GM23338 (cell line): ENCODE data around the gene OST4. TPM values are rescaled to one million over a fixed set of nuclear protein-coding genes. Genes with fewer than 3 reads are reported as not detected.

Experiments
- ATAC-seq: fragments of 200-7000 bp; cut with Tn5 transposase; 3 replicates; pipeline ENCODE4 v1.9.1; 2020
- DNase-seq: peaks from one replicate; pipeline ENCODE4 v3.0.0-alpha.2; 2015; ENCODE audit warnings: low spot score
- H2AFZ ChIP-seq: fragments of 200-600 bp; sonication (generic); 2 replicates; pipeline ENCODE4 v1.8.0; 2016; ENCODE audit warnings: antibody characterized with exemption, mild to moderate bottlenecking, moderate library complexity
- H3F3A ChIP-seq: fragments of 200-600 bp; sonication (generic); replicated peaks from 2 replicates; pipeline ENCODE4 v1.8.0; 2017; ENCODE audit warnings: antibody characterized with exemption, mixed run types, low read depth
- H3K27ac ChIP-seq: fragments of 200-600 bp; sonication (generic); 2 replicates; pipeline ENCODE4 v1.6.1; 2016; ENCODE audit warnings: low read depth
- H3K27me3 ChIP-seq: fragments of 200-600 bp; sonication (generic); 2 replicates; pipeline ENCODE4 v1.8.0; 2016; ENCODE audit warnings: mild to moderate bottlenecking, mixed run types, moderate library complexity; ENCODE audit not compliant: insufficient read depth
- H3K36me3 ChIP-seq: fragments of 200-600 bp; sonication (generic); 2 replicates; pipeline ENCODE4 v1.8.0; 2016; ENCODE audit warnings: mild to moderate bottlenecking; ENCODE audit not compliant: insufficient read depth
- H3K4me1 ChIP-seq: fragments of 200-600 bp; sonication (generic); 2 replicates; pipeline ENCODE4 v1.8.0; 2016; ENCODE audit warnings: mild to moderate bottlenecking, moderate library complexity; ENCODE audit not compliant: insufficient read depth
- H3K4me2 ChIP-seq: fragments of 200-600 bp; sonication (generic); 2 replicates; pipeline ENCODE4 v1.7.1; 2017; ENCODE audit warnings: mixed run types
- H3K4me3 ChIP-seq: fragments of 200-600 bp; sonication (generic); 2 replicates; pipeline ENCODE4 v1.6.1; 2016; ENCODE audit warnings: mixed run types
- H3K79me2 ChIP-seq: fragments of 200-600 bp; sonication (generic); replicated peaks from 2 replicates; pipeline ENCODE4 v1.8.0; 2017; ENCODE audit warnings: mild to moderate bottlenecking; ENCODE audit not compliant: insufficient read depth
- H3K9me2 ChIP-seq: fragments of 200-600 bp; sonication (generic); 2 replicates; pipeline ENCODE4 v1.8.0; 2017; ENCODE audit not compliant: insufficient read depth
- H4K20me1 ChIP-seq: fragments of 200-600 bp; sonication (generic); replicated peaks from 2 replicates; pipeline ENCODE4 v1.8.0; 2017; ENCODE audit warnings: mild to moderate bottlenecking; ENCODE audit not compliant: insufficient read depth
- H3K27ac Mint-ChIP-seq: 2 replicates; pipeline ENCODE4 v1.8.0; 2020; ENCODE audit warnings: inconsistent platforms, mild to moderate bottlenecking, moderate library complexity, mixed read lengths
- H3K27me3 Mint-ChIP-seq: 3 replicates; pipeline ENCODE4 v1.8.0; 2022; ENCODE audit warnings: low read depth, mild to moderate bottlenecking, moderate library complexity, mixed read lengths, inconsistent platforms; ENCODE audit not compliant: insufficient read depth, poor library complexity
- H3K36me3 Mint-ChIP-seq: 3 replicates; pipeline ENCODE4 v1.8.0; 2021; ENCODE audit warnings: low read depth, mild to moderate bottlenecking, inconsistent platforms, moderate library complexity, mixed read lengths
- H3K4me1 Mint-ChIP-seq: 3 replicates; pipeline ENCODE4 v1.8.0; 2020; ENCODE audit warnings: mild to moderate bottlenecking, inconsistent platforms, mixed read lengths
- H3K4me3 Mint-ChIP-seq: 3 replicates; pipeline ENCODE4 v1.8.0; 2021; ENCODE audit warnings: moderate library complexity, mild to moderate bottlenecking, inconsistent platforms, mixed read lengths
- H3K9me3 Mint-ChIP-seq: 3 replicates; pipeline ENCODE4 v1.8.0; 2020; ENCODE audit warnings: moderate library complexity, mild to moderate bottlenecking, inconsistent platforms, mixed read lengths
- CREB1 ChIP-seq: fragments of 250-450 bp; sonication (Bioruptor Pico); IDR thresholded peaks from 2 replicates; pipeline ENCODE4 v1.5.0; 2020; ENCODE audit warnings: low read depth, mild to moderate bottlenecking, moderate library complexity
- CTCF ChIP-seq, 2 experiments: fragments of 200-600 bp in 1 of 2; sonication (generic) in 1 of 2; conservative IDR thresholded peaks; 2 replicates each; pipeline versions ENCODE4 v1.5.1 to v1.6.1; 2016 to 2017; ENCODE audit warnings: antibody characterized with exemption in 2 of 2, low read depth in 2 of 2, mild to moderate bottlenecking in 2 of 2, moderate library complexity in 1 of 2
- ETS1 ChIP-seq: IDR thresholded peaks from 2 replicates; pipeline ENCODE4 v1.6.1; 2016; ENCODE audit warnings: antibody characterized with exemption
- JUNB ChIP-seq: IDR thresholded peaks from one replicate; pipeline ENCODE4 v1.6.1; 2016; ENCODE audit warnings: antibody characterized with exemption; ENCODE audit not compliant: unreplicated experiment
- NANOG ChIP-seq: IDR thresholded peaks from 2 replicates; pipeline ENCODE4 v1.6.1; 2016; ENCODE audit warnings: antibody characterized with exemption, borderline replicate concordance
- POLR2AphosphoS5 ChIP-seq: IDR thresholded peaks from 2 replicates; pipeline ENCODE4 v1.6.1; 2016; ENCODE audit warnings: antibody characterized with exemption, low read depth
- STAT1 ChIP-seq: IDR thresholded peaks from one replicate; pipeline ENCODE4 v1.6.1; 2016; ENCODE audit warnings: antibody characterized with exemption; ENCODE audit not compliant: unreplicated experiment
- ZNF114 ChIP-seq: fragments of 250-450 bp; sonication (Bioruptor Pico); IDR thresholded peaks from 2 replicates; pipeline ENCODE4 v1.5.0; 2020; ENCODE audit warnings: mild to moderate bottlenecking, moderate library complexity
- ZNF331 ChIP-seq: fragments of 250-450 bp; sonication (Bioruptor Pico); IDR thresholded peaks from 2 replicates; pipeline ENCODE4 v1.5.0; 2020; ENCODE audit warnings: low read depth, mild to moderate bottlenecking, moderate library complexity
- polyA plus RNA-seq: library from polyadenylated mRNA; unstranded; fragments of >200 nt; fragmentation: Nextera tagmentation; extraction: Ambion mirVana; gene quantifications from 2 replicates; pipeline ENCODE4 v1.2.1, GENCODE V29; 2016
- total RNA-seq: library from RNA; depleted of rRNA; stranded (reverse); fragments of >200 nt; shearing (Covaris generic); gene quantifications from 2 replicates; pipeline ENCODE4 v1.2.3, GENCODE V29; 2014
- TF ChIP-seq, protein P1 (sequence below): IDR thresholded peaks from one replicate; pipeline ENCODE4 v1.6.1; 2018; ENCODE audit warnings: antibody characterized with exemption; ENCODE audit not compliant: unreplicated experiment

Gene OST4
- total and polyA plus RNA-seq, 2 experiments from 2014 or later: 226 to 568 TPM

DNA sequence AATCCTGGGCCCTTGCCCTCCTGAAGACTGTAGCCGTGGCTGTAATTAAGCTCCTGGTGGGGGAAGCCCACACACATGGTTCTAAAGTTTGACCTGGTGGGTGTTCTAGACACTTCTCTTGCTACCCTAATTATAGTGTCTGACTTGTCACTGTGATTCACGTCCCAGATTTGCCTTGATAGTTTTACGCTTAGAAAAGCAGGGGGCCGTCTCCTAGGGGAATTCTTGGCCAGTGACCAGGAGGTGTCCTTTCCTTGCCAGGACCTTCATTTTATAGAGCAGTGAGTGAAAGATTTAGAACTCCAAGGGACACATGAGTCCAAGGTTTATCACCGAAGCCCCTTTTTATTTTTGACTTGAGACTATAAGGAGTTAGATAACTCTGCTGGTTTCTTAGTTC lies 29.7 kb downstream of the OST4 start (continued):
- TF ChIP-seq ZNF331 (CRISPR knock-in tag) (no peak), POLR2AphosphoS5 (no peak), CREB1 (no peak), CTCF (conservative IDR thresholded peaks at IDR 0.05; ENCODE audit: low read depth in 2 of 2) (no peak), ETS1 (no peak), ZNF114 (CRISPR knock-in tag) (no peak)

- H2AFZ ChIP-seq: no peak overlapping the region
- H3K4me1 ChIP-seq: no peaks in the 10 kb centered on the region
- no peaks in the 10 kb centered on the region for H3K79me2 ChIP-seq
- H3K4me1 Mint-ChIP-seq: no peaks in the 10 kb centered on the region
- no peak overlapping the region for H3K27ac ChIP-seq
- no peak overlapping the region for H3K4me3 Mint-ChIP-seq
- H3K27me3 ChIP-seq: no peaks in the 10 kb centered on the region
- no peaks in the 10 kb centered on the region for H3F3A ChIP-seq
- peaks cover 51% of the 10 kb centered on the region for H3K36me3 Mint-ChIP-seq
- H3K36me3 ChIP-seq: peaks cover 17% of the 10 kb centered on the region; the same call in 1 of the 2 replicates
- no peaks in the 10 kb centered on the region for H3K9me2 ChIP-seq
- H3K27ac Mint-ChIP-seq: no peak overlapping the region
- H3K27me3 Mint-ChIP-seq: peaks cover 4% of the 10 kb centered on the region
- DNase-seq: no peak
- no peak overlapping the region for H3K4me2 ChIP-seq
- H3K9me3 Mint-ChIP-seq: no peaks in the 10 kb centered on the region
- no peak overlapping the region for H3K4me3 ChIP-seq
- ATAC-seq: no peak
- H4K20me1 ChIP-seq: no peaks in the 10 kb centered on the region
- no peak for TF ChIP-seq JUNB
- TF ChIP-seq, protein P1, sequence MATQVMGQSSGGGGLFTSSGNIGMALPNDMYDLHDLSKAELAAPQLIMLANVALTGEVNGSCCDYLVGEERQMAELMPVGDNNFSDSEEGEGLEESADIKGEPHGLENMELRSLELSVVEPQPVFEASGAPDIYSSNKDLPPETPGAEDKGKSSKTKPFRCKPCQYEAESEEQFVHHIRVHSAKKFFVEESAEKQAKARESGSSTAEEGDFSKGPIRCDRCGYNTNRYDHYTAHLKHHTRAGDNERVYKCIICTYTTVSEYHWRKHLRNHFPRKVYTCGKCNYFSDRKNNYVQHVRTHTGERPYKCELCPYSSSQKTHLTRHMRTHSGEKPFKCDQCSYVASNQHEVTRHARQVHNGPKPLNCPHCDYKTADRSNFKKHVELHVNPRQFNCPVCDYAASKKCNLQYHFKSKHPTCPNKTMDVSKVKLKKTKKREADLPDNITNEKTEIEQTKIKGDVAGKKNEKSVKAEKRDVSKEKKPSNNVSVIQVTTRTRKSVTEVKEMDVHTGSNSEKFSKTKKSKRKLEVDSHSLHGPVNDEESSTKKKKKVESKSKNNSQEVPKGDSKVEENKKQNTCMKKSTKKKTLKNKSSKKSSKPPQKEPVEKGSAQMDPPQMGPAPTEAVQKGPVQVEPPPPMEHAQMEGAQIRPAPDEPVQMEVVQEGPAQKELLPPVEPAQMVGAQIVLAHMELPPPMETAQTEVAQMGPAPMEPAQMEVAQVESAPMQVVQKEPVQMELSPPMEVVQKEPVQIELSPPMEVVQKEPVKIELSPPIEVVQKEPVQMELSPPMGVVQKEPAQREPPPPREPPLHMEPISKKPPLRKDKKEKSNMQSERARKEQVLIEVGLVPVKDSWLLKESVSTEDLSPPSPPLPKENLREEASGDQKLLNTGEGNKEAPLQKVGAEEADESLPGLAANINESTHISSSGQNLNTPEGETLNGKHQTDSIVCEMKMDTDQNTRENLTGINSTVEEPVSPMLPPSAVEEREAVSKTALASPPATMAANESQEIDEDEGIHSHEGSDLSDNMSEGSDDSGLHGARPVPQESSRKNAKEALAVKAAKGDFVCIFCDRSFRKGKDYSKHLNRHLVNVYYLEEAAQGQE: no peak
- no peak for TF ChIP-seq STAT1
- no peak for TF ChIP-seq CREB1
- TF ChIP-seq NANOG: no peak
- no peak for TF ChIP-seq POLR2AphosphoS5
- TF ChIP-seq ZNF331 (CRISPR knock-in tag): no peak
- TF ChIP-seq CTCF (conservative IDR thresholded peaks at IDR 0.05; ENCODE audit: low read depth in 2 of 2): no peak
- TF ChIP-seq ETS1: no peak
Measured at GRCh38 chr2:27040282-27040681, 31.2 kb downstream of the OST4 start.
